Astrocyte of the spinal cord (primary cell): ENCODE results near the gene LPP.

Experiments
- DNase-seq: peaks from one replicate; pipeline ENCODE4 v3.0.0; 2011; ENCODE audit warnings: low read depth, low spot score
- H3K4me3 ChIP-seq: 2 replicates; pipeline ENCODE4 v1.5.1; 2011; ENCODE audit warnings: low read depth, mild to moderate bottlenecking, low read length, moderate library complexity
- CTCF ChIP-seq: IDR thresholded peaks from 2 replicates; pipeline ENCODE4 v1.5.1; 2012; ENCODE audit warnings: low read depth, mild to moderate bottlenecking, low read length, inconsistent platforms
- in situ Hi-C: cut with HindIII; loops from 2 replicates; pipeline ENCODE4 v1.10.0; 2017; ENCODE audit warnings: low sequenced_read_pairs

Gene LPP

GRCh38 chr3:188832961-188833721, 679.2 kb downstream of the LPP start:
- DNase-seq: no peak
- H3K4me3 ChIP-seq: no peak overlapping the region
- no peak for TF ChIP-seq CTCF
- in situ Hi-C loops: no loop called here

GRCh38 chr3:188834349-188834748, 680.4 kb downstream of the LPP start:
- in situ Hi-C loops: no loop called here
- no peak for DNase-seq

GRCh38 chr3:188839187-188839695, 685.3 kb downstream of the LPP start:
- no peak overlapping the region for H3K4me3 ChIP-seq
- DNase-seq: no peak
- in situ Hi-C loops: no loop called here
- no peak for TF ChIP-seq CTCF

More at GRCh38 chr3:188834349-188834748, 680.4 kb downstream of the LPP start:
- no peak overlapping the region for H3K4me3 ChIP-seq
- TF ChIP-seq CTCF: no peak

GRCh38 chr3:188840290-188840689, 686.3 kb downstream of the LPP start:
- H3K4me3 ChIP-seq: no peak overlapping the region
- DNase-seq: no peak
- TF ChIP-seq CTCF: no peak
- in situ Hi-C loops: no loop called here

- DNase-seq: no peak
- H3K4me3 ChIP-seq: no peak overlapping the region
- in situ Hi-C loops: no loop called here
- no peak for TF ChIP-seq CTCF
Measured at GRCh38 chr3:188841906-188842305, 687.9 kb downstream of the LPP start.

- in situ Hi-C loops: no loop called here
- H3K4me3 ChIP-seq: no peak overlapping the region
- no peak for TF ChIP-seq CTCF
- DNase-seq: no peak
Measured at GRCh38 chr3:188842639-188843038, 688.7 kb downstream of the LPP start.
